GM21786 (cell line): ENCODE results near the gene VAX1.

Experiments
- ATAC-seq: cut with Tn5 transposase; IDR thresholded peaks from one replicate; pipeline ENCODE4 v1.9.1; 2021; ENCODE audit not compliant: unreplicated experiment

The VAX1 gene

GRCh38 chr10:117164592-117165537 is 26.8 kb upstream of the VAX1 start:
- no peak for ATAC-seq

- no peak for ATAC-seq
These were observed 26.0 kb upstream of the VAX1 start for GRCh38 chr10:117163954-117164548.

- no peak for ATAC-seq
These were observed 25.2 kb upstream of the VAX1 start for GRCh38 chr10:117163061-117163953.

GRCh38 chr10:117162093-117163060 is 24.3 kb upstream of the VAX1 start:
- no peak for ATAC-seq

GRCh38 chr10:117161386-117162033 is 23.4 kb upstream of the VAX1 start:
- no peak for ATAC-seq

GRCh38 chr10:117160567-117160966 is 22.5 kb upstream of the VAX1 start:
- ATAC-seq = no peak

GRCh38 chr10:117159390-117159789 is 21.3 kb upstream of the VAX1 start:
- no peak for ATAC-seq

GRCh38 chr10:117158297-117158696 is 20.2 kb upstream of the VAX1 start:
- ATAC-seq = no peak

GRCh38 chr10:117152668-117153067 is 14.6 kb upstream of the VAX1 start:
- ATAC-seq = no peak

- ATAC-seq = no peak
These were observed 10.2 kb upstream of the VAX1 start for GRCh38 chr10:117148284-117148683.

- ATAC-seq = no peak
These were observed 6.9 kb upstream of the VAX1 start for GRCh38 chr10:117145019-117145418.

GRCh38 chr10:117143103-117143823 is 5.2 kb upstream of the VAX1 start:
- ATAC-seq = no peak

GRCh38 chr10:117140525-117140902 is 2.4 kb upstream of the VAX1 start:
- no peak for ATAC-seq

- ATAC-seq = no peak
These were observed 1.8 kb upstream of the VAX1 start for GRCh38 chr10:117139581-117140524.

- no peak for ATAC-seq
These were observed 939 bp upstream of the VAX1 start for GRCh38 chr10:117138838-117139580.

GRCh38 chr10:117137031-117137910 is 799 bp downstream of the VAX1 start:
- no peak for ATAC-seq
